Progenitor cell of endocrine pancreas (in vitro differentiated cells): ENCODE measurements around the gene GPC3. TPM values are rescaled to one million over a fixed set of nuclear protein-coding genes. Genes with fewer than 3 reads are reported as not detected.

Experiments
- DNase-seq: peaks from one replicate; pipeline ENCODE4 v3.0.0; 2021; ENCODE audit warnings: low spot score; ENCODE audit not compliant: unreplicated experiment
- H3K27ac Mint-ChIP-seq: 2 replicates; pipeline ENCODE4 v1.8.0; 2021; ENCODE audit warnings: mild to moderate bottlenecking, moderate library complexity, mixed read lengths
- H3K27me3 Mint-ChIP-seq: 2 replicates; pipeline ENCODE4 v1.8.0; 2021; ENCODE audit warnings: mixed read lengths
- H3K36me3 Mint-ChIP-seq: 2 replicates; pipeline ENCODE4 v1.8.0; 2022; ENCODE audit warnings: mixed read lengths; ENCODE audit not compliant: insufficient read depth
- H3K4me1 Mint-ChIP-seq: 2 replicates; pipeline ENCODE4 v1.8.0; 2021; ENCODE audit warnings: low read depth, mixed read lengths
- H3K4me3 Mint-ChIP-seq: 2 replicates; pipeline ENCODE4 v1.8.0; 2021; ENCODE audit warnings: low read depth, mild to moderate bottlenecking, moderate library complexity, mixed read lengths
- H3K9me3 Mint-ChIP-seq: 2 replicates; pipeline ENCODE4 v1.8.0; 2021; ENCODE audit warnings: low read depth, mixed read lengths
- total RNA-seq: library from RNA; stranded (reverse); gene quantifications from 2 replicates; pipeline ENCODE4 v1.2.1, GENCODE V29; 2021
- TF ChIP-seq, protein P1 (sequence below): fragments of 200-600 bp; sonication (generic); IDR thresholded peaks from one replicate; pipeline ENCODE4 v1.5.0; 2021; ENCODE audit warnings: antibody characterized with exemption, mild to moderate bottlenecking; ENCODE audit not compliant: unreplicated experiment

The GPC3 gene
- total RNA-seq, 1 donor from 2014 or later: 197 TPM

- H3K4me3 Mint-ChIP-seq: no peak overlapping the region
- DNase-seq: no peak
- TF ChIP-seq, protein P1, sequence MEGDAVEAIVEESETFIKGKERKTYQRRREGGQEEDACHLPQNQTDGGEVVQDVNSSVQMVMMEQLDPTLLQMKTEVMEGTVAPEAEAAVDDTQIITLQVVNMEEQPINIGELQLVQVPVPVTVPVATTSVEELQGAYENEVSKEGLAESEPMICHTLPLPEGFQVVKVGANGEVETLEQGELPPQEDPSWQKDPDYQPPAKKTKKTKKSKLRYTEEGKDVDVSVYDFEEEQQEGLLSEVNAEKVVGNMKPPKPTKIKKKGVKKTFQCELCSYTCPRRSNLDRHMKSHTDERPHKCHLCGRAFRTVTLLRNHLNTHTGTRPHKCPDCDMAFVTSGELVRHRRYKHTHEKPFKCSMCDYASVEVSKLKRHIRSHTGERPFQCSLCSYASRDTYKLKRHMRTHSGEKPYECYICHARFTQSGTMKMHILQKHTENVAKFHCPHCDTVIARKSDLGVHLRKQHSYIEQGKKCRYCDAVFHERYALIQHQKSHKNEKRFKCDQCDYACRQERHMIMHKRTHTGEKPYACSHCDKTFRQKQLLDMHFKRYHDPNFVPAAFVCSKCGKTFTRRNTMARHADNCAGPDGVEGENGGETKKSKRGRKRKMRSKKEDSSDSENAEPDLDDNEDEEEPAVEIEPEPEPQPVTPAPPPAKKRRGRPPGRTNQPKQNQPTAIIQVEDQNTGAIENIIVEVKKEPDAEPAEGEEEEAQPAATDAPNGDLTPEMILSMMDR: no peak
- H3K27ac Mint-ChIP-seq: no peak overlapping the region
- H3K27me3 Mint-ChIP-seq: no peaks in the 10 kb centered on the region
- H3K36me3 Mint-ChIP-seq: no peaks in the 10 kb centered on the region
- peaks cover 72% of the 10 kb centered on the region for H3K4me1 Mint-ChIP-seq
- no peaks in the 10 kb centered on the region for H3K9me3 Mint-ChIP-seq
Observed at GRCh38 chrX:134002921-134003615, 17.7 kb upstream of the GPC3 start.

GRCh38 chrX:134000260-134001245, 15.2 kb upstream of the GPC3 start:
- Mint-ChIP-seq H3K27me3 (no peaks in the 10 kb centered on the region), H3K4me3 (no peak overlapping the region), H3K36me3 (no peaks in the 10 kb centered on the region), H3K9me3 (no peaks in the 10 kb centered on the region), H3K4me1 (peaks cover 57% of the 10 kb centered on the region), H3K27ac (peak overlapping the region; percentile 80)
- no peak for DNase-seq
- TF ChIP-seq, protein P1: no peak

DNA sequence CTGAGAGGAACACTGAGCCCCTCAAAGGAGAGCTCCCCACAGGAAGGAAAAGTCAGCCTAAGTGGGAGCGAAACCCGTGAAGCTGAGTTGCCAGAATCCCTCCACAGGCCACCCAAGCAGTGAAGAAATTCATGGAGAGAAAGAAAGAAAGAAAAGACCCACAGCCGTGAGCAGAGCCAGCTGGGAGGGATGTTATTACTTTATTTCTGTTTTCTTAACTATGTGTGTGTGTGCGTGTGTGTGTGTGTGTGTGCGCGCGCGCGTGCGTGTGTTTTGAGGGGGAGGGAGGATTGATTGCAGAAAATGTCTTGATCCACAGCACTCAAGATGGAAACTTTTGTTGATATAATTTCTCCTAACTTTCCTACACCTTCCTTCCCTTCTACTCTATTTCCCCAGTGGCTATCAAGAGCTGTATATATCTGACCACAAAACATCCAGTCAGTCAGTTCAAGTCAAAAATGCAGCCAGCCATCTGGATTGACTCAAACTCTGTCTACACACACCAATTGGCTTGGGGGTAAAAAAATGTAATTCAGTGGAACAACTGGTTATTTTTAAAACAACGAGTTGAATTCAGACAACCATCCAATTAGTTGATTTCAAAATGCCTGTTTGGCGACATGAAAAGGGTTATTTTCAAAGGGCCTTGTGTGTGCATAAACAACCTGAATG, 13.8 kb upstream of the GPC3 start:
- H3K27me3 Mint-ChIP-seq: no peaks in the 10 kb centered on the region
- no peaks in the 10 kb centered on the region for H3K36me3 Mint-ChIP-seq
- no peaks in the 10 kb centered on the region for H3K9me3 Mint-ChIP-seq
- H3K4me3 Mint-ChIP-seq: no peak overlapping the region
- DNase-seq: no peak
- peak overlapping the region; percentile 70 for H3K27ac Mint-ChIP-seq
- peaks cover 53% of the 10 kb centered on the region for H3K4me1 Mint-ChIP-seq
- TF ChIP-seq, protein P1: no peak

DNA sequence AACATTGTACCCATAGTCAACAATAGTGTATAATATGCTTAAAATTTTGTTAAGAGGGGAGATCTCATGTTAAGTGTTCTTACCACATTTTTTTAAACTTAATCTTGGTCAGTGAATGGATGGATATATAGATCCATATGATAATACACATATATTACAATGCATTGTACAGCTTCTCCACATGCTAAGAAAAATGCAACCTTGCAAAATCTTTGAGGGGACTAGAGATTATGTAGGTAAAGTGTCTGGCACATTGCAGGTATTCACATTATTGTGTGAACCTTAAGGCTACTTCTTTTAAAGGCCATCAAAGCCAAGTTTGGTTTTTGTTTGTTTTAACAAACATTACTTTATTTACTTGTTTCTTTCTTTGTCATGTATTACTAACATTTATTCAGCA, 10.4 kb upstream of the GPC3 start:
- Mint-ChIP-seq H3K27me3 (no peaks in the 10 kb centered on the region), H3K36me3 (no peaks in the 10 kb centered on the region), H3K4me1 (peaks cover 35% of the 10 kb centered on the region), H3K4me3 (no peak overlapping the region), H3K9me3 (no peaks in the 10 kb centered on the region), H3K27ac (no peak overlapping the region)
- DNase-seq: no peak
- TF ChIP-seq, protein P1: no peak

DNA sequence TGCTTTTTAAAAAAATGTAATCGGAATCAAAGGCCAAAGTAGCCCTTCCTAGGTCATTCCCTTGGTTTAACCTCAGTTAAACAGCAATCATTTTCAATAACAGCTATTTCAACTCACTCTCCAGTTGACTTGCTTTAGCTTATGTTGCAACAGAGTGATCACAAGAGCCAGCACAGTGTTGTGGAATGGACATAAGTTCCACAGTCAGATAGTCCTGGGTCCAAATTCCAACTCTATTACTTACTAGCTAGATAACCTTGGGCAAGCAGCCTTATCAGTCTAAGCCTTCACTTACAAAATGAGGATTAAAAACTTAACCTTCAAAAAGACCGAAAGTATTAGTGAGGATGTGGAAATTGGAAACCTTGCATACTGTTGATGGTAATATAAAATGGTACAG, 9.2 kb upstream of the GPC3 start:
- no peak overlapping the region for H3K4me3 Mint-ChIP-seq
- DNase-seq: no peak
- H3K4me1 Mint-ChIP-seq: peaks cover 32% of the 10 kb centered on the region
- no peaks in the 10 kb centered on the region for H3K9me3 Mint-ChIP-seq
- no peaks in the 10 kb centered on the region for H3K36me3 Mint-ChIP-seq
- no peaks in the 10 kb centered on the region for H3K27me3 Mint-ChIP-seq
- H3K27ac Mint-ChIP-seq: no peak overlapping the region
- TF ChIP-seq, protein P1: no peak
